Activated CD4-positive, alpha-beta memory T cell treated with anti-CD3 and anti-CD28 coated beads, Interleukin-2, amount 10 ng/mL, durations not matched to agents 7 days and 5 days (primary cell): ENCODE measurements around the gene EMP2. TPM values are rescaled to one million over a fixed set of nuclear protein-coding genes. Genes with fewer than 3 reads are reported as not detected.
"Not testable (repeated sequence)": the region's sequence is repeated elsewhere in the genome, so short reads cannot be mapped to it uniquely, and the experiment has no call there.

Source experiments
- CTCF ChIA-PET: fragments of 350-600 bp; sonication (Branson Sonifier 250); formaldehyde crosslinking; loops from one replicate; lab custom pipeline; 2021; ENCODE audit warnings: antibody characterized with exemption, inconsistent platforms; lab: Charles Lee
- POLR2A ChIA-PET: fragments of 350-600 bp; sonication (Branson Sonifier 250); formaldehyde crosslinking; loops from one replicate; lab custom pipeline; 2021; ENCODE audit warnings: antibody characterized with exemption; lab: Charles Lee
- DNase-seq: peaks from one replicate; pipeline ENCODE4 v3.0.0-alpha.2; 2020
- H3K27ac Mint-ChIP-seq: one replicate; pipeline ENCODE4 v1.8.0; 2021; ENCODE audit warnings: mild to moderate bottlenecking, mixed read lengths
- H3K27me3 Mint-ChIP-seq: one replicate; pipeline ENCODE4 v1.8.0; 2021; ENCODE audit warnings: mixed read lengths
- H3K36me3 Mint-ChIP-seq: one replicate; pipeline ENCODE4 v1.8.0; 2021; ENCODE audit warnings: low read depth, mixed read lengths
- H3K4me1 Mint-ChIP-seq: one replicate; pipeline ENCODE4 v1.8.0; 2021; ENCODE audit warnings: mixed read lengths
- H3K4me3 Mint-ChIP-seq: one replicate; pipeline ENCODE4 v1.8.0; 2021; ENCODE audit warnings: mild to moderate bottlenecking, mixed read lengths
- H3K9me3 Mint-ChIP-seq: one replicate; pipeline ENCODE4 v1.8.0; 2021; ENCODE audit warnings: mixed read lengths
- total RNA-seq, 2 experiments: library from RNA; stranded (reverse); gene quantifications; one replicate each; pipeline ENCODE4 v1.2.3, GENCODE V29; 2021

Gene EMP2
- total RNA-seq, 2 experiments from 2014 or later = not detected

DNA sequence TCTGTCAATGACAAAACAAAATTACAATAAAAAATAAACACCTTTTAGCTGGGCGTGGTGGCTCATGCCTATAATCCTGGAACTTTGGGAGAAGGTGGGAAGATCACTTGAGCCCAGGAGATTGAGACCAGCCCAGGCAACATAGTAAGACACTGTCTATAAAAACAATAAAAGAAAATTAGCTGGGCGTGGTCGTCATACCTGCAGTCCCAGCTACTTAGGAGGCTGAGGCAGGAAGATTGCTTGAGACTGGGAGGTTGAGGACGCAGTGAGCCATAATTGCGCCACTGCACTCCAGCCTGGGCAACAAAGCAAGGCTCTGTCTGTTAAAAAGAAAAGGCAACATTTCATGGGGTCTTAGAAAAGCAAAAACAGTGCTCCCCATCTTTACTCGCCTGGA lies 32.7 kb downstream of the EMP2 start:
- Mint-ChIP-seq H3K36me3 (no peaks in the 10 kb centered on the region), H3K27ac (no peak overlapping the region), H3K4me3 (no peak overlapping the region), H3K27me3 (peaks cover 11% of the 10 kb centered on the region), H3K9me3 (peaks cover 8% of the 10 kb centered on the region), H3K4me1 (no peaks in the 10 kb centered on the region)
- no peak for DNase-seq
- CTCF ChIA-PET = no interaction called here
- POLR2A ChIA-PET = no interaction called here

DNA sequence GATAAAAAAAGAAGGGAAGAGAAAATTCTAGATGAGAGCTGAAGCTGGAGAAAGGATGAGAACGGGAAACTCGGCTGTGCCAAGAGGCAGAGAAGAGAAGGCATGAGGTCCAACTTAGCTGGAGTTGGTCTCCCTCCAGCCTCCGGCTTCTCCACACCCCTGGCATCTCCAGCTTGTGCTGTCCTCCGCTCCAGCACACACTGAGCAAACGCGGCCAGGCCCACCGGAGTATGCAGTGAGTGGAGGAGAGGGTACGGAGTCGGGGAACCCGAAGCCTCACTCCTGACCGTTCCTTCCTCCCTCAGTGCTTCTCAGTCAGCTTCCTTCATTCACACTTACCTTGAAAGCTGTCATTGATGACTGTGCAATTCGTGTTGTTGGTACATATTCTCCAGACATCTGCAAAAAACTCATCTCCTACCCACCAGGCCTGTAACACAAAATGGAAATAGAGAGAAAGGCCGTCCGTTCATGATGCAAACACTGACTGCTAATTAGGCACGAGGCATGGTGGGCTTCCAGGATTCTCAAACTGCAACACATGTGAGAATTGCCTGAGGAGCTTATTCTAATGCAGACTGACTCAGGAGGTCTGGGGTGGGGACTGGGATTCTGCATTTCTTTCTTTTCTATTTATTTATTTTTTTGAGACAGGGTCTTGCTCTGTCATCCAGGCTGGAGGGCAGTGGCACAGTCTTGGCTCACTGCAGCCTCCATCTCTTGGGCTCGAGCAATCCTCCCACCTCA lies 37.0 kb downstream of the EMP2 start:
- ChIA-PET CTCF (no interaction called here), POLR2A (no interaction called here)
- DNase-seq = no peak
- no peaks in the 10 kb centered on the region for H3K9me3 Mint-ChIP-seq
- H3K36me3 Mint-ChIP-seq = no peaks in the 10 kb centered on the region
- no peak overlapping the region for H3K27ac Mint-ChIP-seq
- H3K4me3 Mint-ChIP-seq = no peak overlapping the region
- H3K27me3 Mint-ChIP-seq = no peaks in the 10 kb centered on the region
- no peaks in the 10 kb centered on the region for H3K4me1 Mint-ChIP-seq

DNA sequence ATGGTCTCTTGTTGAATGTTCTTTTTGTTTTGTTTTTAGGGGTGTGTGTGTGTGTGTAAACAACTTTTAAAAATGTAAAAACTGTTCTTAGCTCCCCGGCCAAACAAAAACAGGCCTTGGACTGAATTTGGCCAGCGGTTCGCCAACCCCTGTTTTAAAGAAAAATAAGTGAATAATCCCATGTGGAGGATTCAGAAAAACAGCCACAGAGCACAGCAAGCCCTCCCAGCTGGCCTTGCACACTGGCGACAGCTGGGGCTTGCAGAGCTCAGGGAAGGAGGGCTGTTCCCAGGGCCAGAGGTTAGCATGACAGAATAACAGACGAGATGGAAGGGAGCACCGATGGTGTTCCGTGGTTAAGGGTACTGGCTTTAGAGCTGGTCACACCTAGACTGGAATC lies 39.0 kb downstream of the EMP2 start:
- H3K36me3 Mint-ChIP-seq = no peaks in the 10 kb centered on the region
- ChIA-PET CTCF (no interaction called here), POLR2A (no interaction called here)
- no peaks in the 10 kb centered on the region for H3K27me3 Mint-ChIP-seq
- no peaks in the 10 kb centered on the region for H3K9me3 Mint-ChIP-seq
- H3K4me3 Mint-ChIP-seq = no peak overlapping the region
- DNase-seq = no peak
- no peaks in the 10 kb centered on the region for H3K4me1 Mint-ChIP-seq
- H3K27ac Mint-ChIP-seq = no peak overlapping the region

DNA sequence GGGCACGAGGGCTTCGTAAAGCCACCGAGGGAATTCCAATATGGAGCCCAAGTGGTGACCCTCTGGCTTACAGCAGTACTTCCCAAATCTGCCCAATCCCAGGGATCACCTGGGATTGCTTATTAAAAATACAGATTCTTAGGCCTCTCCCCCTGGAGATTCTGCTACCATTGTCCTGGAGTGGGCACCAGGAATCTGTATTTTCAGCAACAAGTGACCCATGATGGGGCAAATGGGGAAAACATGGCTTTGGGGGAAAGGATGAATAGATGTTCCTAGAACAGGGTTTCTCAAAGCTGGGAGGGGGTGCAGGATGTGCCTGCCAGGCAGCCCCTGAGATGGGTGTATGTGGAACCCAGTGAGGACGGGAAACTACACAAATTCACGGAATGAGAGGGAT lies 40.6 kb downstream of the EMP2 start:
- Mint-ChIP-seq H3K4me3 (no peak overlapping the region), H3K4me1 (no peaks in the 10 kb centered on the region), H3K9me3 (no peaks in the 10 kb centered on the region), H3K27me3 (no peaks in the 10 kb centered on the region), H3K27ac (no peak overlapping the region), H3K36me3 (no peaks in the 10 kb centered on the region)
- DNase-seq = no peak
- POLR2A ChIA-PET = no interaction called here
- CTCF ChIA-PET = no interaction called here

DNA sequence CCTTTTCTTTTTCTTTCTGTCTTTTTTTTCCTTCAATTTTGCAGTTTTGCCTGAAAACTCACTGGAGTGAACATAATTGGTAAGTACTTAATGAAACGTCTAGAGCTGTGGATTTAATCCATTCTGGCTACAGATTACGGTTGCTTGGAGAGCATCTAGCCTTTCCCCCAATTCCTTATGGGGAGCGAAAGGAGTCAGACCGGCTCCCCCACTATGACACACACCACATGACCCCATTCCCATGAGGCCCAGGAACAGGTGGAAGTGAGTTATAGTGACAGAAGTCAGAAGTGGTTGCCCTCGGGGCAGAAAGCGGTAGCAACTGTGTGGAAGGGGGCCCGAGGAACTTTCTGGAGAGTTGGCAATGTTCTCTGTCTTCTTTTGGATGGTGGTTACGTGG lies 41.2 kb downstream of the EMP2 start:
- Mint-ChIP-seq H3K4me3 (no peak overlapping the region), H3K27ac (no peak overlapping the region), H3K27me3 (no peaks in the 10 kb centered on the region), H3K4me1 (no peaks in the 10 kb centered on the region), H3K9me3 (no peaks in the 10 kb centered on the region), H3K36me3 (no peaks in the 10 kb centered on the region)
- no peak for DNase-seq
- POLR2A ChIA-PET = no interaction called here
- CTCF ChIA-PET = no interaction called here

DNA sequence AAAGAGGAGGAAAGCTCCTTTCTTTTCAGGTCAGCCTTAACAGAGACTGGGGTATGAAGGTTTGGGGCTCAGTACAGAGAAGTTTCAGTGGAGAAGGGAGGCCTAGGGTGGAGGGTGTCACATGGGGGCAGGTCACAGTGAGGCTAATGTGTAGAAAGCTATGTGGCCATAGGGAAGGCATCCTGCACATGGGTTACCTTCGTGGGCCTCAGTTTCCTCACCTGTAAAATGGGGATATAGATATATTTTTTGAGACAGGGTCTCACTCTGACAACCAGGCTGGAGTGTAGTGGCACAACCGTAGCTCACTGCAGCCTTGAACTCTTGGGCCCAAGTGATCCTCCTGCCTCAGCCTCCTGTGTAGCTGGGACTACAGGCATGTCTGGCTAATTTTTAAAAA lies 41.8 kb downstream of the EMP2 start:
- POLR2A ChIA-PET = no interaction called here
- no peaks in the 10 kb centered on the region for H3K4me1 Mint-ChIP-seq

DNA sequence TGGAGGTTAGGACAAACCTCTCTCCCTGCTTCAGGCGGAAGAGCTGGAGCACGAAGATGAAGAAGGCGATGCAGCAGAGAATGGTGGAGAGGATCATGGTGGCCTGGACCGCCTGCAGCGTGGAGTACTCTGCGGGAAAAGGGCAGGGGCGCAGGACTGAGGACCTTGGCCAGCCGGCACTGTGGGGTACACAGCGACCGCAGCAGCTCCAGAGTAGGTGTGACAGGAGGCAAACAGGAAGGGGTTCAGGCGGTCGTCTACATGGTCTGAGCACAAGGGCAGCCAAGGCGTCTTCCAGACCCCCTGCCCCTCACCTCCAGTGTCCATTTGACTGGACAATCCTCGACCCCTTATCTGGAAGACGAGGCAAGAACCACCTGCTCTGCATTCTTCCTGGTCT lies 42.5 kb downstream of the EMP2 start:
- DNase-seq = no peak
- ChIA-PET POLR2A (no interaction called here), CTCF (no interaction called here)
- Mint-ChIP-seq H3K4me1 (no peaks in the 10 kb centered on the region), H3K4me3 (no peak overlapping the region), H3K36me3 (no peaks in the 10 kb centered on the region), H3K9me3 (no peaks in the 10 kb centered on the region), H3K27me3 (no peaks in the 10 kb centered on the region), H3K27ac (no peak overlapping the region)

More for the DNA sequence above, 41.8 kb downstream of the EMP2 start:
- no peak for DNase-seq
- Mint-ChIP-seq H3K4me3 (no peak overlapping the region), H3K36me3 (no peaks in the 10 kb centered on the region), H3K9me3 (no peaks in the 10 kb centered on the region), H3K27ac (no peak overlapping the region), H3K27me3 (no peaks in the 10 kb centered on the region)
- CTCF ChIA-PET = no interaction called here

DNA sequence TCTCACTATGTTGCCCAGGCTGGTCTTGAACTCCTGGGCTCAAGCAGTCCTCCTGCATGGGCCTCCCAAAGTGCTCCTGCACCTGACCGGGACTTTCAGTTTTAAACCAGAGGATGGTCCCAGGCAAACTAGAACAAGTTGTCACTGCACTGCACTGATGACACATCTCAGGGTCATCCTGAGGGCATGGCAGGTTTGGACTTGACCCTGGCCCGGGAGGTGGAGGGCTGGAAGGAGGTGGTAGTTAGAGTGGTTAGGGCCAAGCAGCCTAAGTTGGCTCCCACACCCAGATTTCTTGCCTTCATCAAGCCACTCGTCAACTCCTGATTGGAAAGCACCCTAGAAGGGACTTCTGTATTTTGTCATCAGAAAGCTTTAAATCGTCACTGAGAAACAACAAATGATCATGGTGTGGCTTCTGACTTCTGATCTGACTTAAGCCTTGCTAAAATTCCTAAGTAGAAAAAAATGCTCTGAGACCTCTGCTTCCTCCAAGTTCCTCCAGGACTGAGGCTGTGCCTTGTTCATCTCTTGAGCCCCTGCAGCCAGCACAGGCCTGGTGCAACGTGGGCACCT lies 43.5 kb downstream of the EMP2 start:
- no peak overlapping the region for H3K27ac Mint-ChIP-seq
- H3K27me3 Mint-ChIP-seq = no peaks in the 10 kb centered on the region
- H3K9me3 Mint-ChIP-seq = no peaks in the 10 kb centered on the region
- no peaks in the 10 kb centered on the region for H3K36me3 Mint-ChIP-seq
- ChIA-PET POLR2A (no interaction called here), CTCF (no interaction called here)
- H3K4me1 Mint-ChIP-seq = no peaks in the 10 kb centered on the region
- DNase-seq = no peak
- H3K4me3 Mint-ChIP-seq = no peak overlapping the region

DNA sequence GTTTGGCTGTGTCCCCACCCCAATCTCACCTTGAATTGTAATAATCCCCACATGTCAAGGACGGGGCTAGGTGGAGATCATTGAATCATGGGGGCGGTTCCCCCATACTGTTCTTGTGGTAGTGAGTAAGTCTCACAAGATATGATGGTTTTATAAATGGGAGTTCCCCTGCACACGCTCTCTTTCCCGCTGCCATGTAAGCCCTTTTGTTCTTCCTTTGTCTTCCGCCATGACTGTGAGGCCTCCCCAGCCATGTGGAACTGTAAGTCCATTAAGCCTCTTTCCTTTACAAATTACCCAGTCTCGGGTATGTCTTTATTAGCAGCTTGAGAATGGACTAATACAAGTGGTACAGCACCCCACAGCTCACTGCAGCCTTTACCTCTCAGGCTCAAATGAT lies 44.1 kb downstream of the EMP2 start:
- H3K27ac Mint-ChIP-seq, H3K36me3 Mint-ChIP-seq, H3K9me3 Mint-ChIP-seq, H3K4me3 Mint-ChIP-seq, DNase-seq, H3K27me3 Mint-ChIP-seq, H3K4me1 Mint-ChIP-seq, POLR2A ChIA-PET, CTCF ChIA-PET: not testable (repeated sequence)

DNA sequence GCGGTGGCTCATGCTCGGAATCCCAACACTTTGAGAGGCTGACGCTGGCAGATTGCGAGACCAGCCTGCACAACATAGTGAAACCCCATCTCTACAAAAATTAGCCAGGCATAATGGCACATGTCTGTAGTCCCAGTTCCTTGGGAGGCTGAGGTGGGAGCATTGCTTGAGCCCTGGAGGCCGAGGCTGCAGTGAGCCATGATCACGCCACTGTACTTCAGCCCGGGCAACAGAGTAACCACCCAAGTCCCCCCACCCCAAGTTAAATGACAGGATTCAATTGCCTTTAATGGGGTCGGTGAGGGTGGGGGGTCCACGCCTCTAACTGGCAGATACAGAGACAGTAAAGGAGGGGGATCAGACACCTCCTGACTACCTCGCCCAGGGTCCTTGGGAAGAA lies 44.9 kb downstream of the EMP2 start:
- Mint-ChIP-seq H3K4me3 (no peak overlapping the region), H3K36me3 (no peaks in the 10 kb centered on the region), H3K27ac (no peak overlapping the region), H3K4me1 (no peaks in the 10 kb centered on the region), H3K27me3 (no peaks in the 10 kb centered on the region), H3K9me3 (no peaks in the 10 kb centered on the region)
- CTCF ChIA-PET = no interaction called here
- DNase-seq = no peak
- POLR2A ChIA-PET = no interaction called here

DNA sequence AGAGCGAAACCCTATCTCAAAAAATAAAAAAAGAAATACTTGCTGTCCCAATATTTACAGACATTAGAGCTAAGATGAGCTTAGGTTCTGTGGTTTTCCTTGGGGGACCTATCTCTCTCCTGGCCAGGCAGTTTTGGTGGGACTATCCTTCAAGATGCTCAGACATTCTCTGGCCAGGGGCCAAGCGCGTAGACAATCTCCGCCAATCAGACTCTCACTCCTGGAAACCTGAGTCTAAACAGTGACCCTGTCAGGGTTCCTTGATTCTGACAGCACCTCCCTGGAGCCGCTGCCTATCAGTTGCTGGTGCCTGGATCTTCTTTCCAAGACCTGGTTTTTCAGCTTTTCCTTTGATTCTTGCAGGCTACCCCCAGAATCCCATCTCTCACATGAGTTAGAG lies 45.6 kb downstream of the EMP2 start:
- Mint-ChIP-seq H3K4me3 (no peak overlapping the region), H3K27ac (no peak overlapping the region), H3K9me3 (no peaks in the 10 kb centered on the region), H3K4me1 (peaks cover 2% of the 10 kb centered on the region), H3K36me3 (no peaks in the 10 kb centered on the region), H3K27me3 (no peaks in the 10 kb centered on the region)
- ChIA-PET POLR2A (no interaction called here), CTCF (interaction anchor here (0.7 kb wide), 1 partner anchor 202 kb away, joined by 3 read pairs; no protein-coding TSS in a partner anchor)
- no peak for DNase-seq

DNA sequence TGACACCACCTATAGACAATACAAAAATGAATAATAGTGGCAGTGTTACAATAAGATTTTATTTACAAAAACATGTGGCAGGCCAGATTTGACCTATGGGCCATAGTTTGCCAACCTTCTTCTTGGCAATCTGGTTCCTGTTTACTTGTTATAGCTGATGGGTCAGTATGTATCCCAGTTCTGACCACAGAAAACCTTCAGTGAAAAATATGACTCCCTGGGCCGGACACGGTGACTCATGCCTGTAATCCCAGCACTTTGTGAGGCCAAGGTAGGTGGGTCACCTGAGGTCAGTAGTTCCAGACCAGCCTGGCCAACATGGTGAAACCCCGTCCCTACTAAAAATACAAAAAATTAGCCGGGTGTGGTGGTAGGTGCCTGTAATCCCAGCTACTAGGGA lies 46.8 kb downstream of the EMP2 start:
- DNase-seq, H3K36me3 Mint-ChIP-seq, POLR2A ChIA-PET, H3K4me1 Mint-ChIP-seq, H3K9me3 Mint-ChIP-seq, H3K27ac Mint-ChIP-seq, H3K4me3 Mint-ChIP-seq, H3K27me3 Mint-ChIP-seq: not testable (repeated sequence)
- CTCF ChIA-PET = interaction anchor here (0.6 kb wide), 1 partner anchor 12 kb away, joined by 4 read pairs; no protein-coding TSS in a partner anchor

DNA sequence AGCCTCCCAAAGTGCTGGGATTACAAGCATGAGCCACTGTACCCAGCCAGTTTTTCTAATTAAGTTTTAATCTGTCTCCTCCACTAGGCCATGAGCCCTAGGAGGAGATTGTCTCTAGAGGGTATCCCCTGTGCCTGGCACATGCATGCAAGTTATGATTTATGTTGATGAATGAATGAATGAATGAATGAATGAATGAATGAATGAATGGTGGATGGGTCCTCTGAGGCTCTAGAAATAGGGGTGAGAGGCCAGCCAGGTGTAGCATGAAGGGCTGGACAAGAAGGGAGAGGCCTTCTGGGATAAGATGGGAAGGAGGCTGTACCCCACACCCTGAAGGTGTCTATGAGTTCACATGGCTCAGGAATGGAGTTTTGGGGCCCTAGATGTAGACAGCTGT lies 48.8 kb downstream of the EMP2 start:
- H3K36me3 Mint-ChIP-seq = no peaks in the 10 kb centered on the region
- no peak overlapping the region for H3K4me3 Mint-ChIP-seq
- CTCF ChIA-PET = no interaction called here
- H3K27me3 Mint-ChIP-seq = peaks cover 1% of the 10 kb centered on the region
- H3K9me3 Mint-ChIP-seq = no peaks in the 10 kb centered on the region
- no peak overlapping the region for H3K27ac Mint-ChIP-seq
- POLR2A ChIA-PET = no interaction called here
- peaks cover 2% of the 10 kb centered on the region for H3K4me1 Mint-ChIP-seq
- no peak for DNase-seq

DNA sequence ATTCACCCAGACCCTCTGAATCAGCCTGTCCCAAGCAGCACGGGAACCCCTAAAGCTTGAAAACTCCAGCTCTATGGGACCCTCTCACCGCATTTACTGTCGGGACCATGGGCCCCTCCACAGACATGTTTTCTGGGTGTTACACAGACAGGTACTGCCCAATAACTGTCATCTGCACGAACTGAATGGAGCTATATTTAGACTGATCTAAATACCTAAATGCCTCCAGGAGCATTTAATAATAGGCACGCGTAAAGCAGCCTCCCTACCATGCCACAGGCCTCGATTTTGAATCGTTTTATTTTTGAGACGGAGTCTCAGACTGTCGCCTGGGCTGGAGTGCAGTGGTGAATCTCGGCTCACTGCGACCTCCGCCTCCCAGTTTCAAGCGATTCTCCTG lies 49.7 kb downstream of the EMP2 start:
- CTCF ChIA-PET = interaction anchor here (1.1 to 1.6 kb wide), 2 partner anchors 10 to 16 kb away, joined by 3 to 5 read pairs; no protein-coding TSS in a partner anchor
- no peak for DNase-seq
- peaks cover 1% of the 10 kb centered on the region for H3K27me3 Mint-ChIP-seq
- H3K27ac Mint-ChIP-seq = no peak overlapping the region
- H3K4me3 Mint-ChIP-seq = no peak overlapping the region
- peaks cover 2% of the 10 kb centered on the region for H3K4me1 Mint-ChIP-seq
- POLR2A ChIA-PET = no interaction called here
- no peaks in the 10 kb centered on the region for H3K36me3 Mint-ChIP-seq
- H3K9me3 Mint-ChIP-seq = no peaks in the 10 kb centered on the region
